ENCODE data around the gene PHYKPL. TPM values are rescaled to one million over a fixed set of nuclear protein-coding genes. Genes with fewer than 3 reads are reported as not detected.

Gene PHYKPL
- total and polyA plus RNA-seq, 2 donors (not counting 3 experiments of a cell fraction or from before 2014, with no cell fraction given) = 71.7 to 81.7 TPM

DNA sequence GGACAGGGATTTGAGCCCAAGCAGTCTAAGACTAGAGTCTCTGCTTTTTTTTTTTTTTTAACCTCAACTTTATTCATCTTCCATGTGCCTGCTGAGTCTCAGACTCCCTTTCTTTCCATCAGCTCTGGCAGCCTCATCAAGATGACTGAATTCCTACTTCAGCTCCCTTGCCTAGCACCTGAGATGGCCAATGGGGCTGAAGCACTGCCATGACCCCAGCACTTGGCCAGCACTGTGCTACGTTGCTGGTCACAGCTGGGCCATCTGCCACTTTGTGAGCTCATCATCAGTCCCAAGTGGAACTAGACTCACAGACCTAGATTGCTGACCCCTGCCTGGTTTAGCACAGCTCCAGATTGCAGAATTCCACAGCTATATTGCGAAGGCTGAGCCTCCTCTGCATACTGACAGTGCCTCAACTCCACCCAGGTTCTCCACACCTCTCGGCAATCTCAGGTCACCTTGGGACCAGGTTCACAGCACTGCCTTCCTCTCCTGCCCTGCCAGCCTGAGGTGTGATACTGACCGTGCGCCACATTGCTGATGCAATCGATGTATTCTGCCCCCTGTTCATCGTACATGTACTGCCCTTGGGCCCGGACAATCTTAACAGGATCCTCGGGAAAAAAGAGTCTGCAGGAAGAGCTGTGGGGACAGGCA is 1.6 kb downstream of the PHYKPL start:
- Histone ChIP-seq H3K79me2 (ENCODE audit: control insufficient read depth, insufficient read depth, low read length) (peaks cover 33% of the 10 kb centered on the region), H3K4me3 (replicated peaks in 1 of 3; ENCODE audit: insufficient read depth in 1 of 3, low read depth in 1 of 3, low read length in 3 of 3) (peak overlapping the region; percentile 49 to 90 (median 65)), H3K36me3 (ENCODE audit: control insufficient read depth in 2 of 2, extremely low read depth in 1 of 2, insufficient read depth in 2 of 2, low read length in 2 of 2) (peaks cover 8 to 11% of the 10 kb centered on the region in 2 experiments), H3K27me3 (ENCODE audit: control insufficient read depth in 2 of 2, insufficient read depth in 2 of 2, low read length in 2 of 2) (no peaks in the 10 kb centered on the region), H3K9ac (replicated peaks; ENCODE audit: extremely low read depth, insufficient read depth, low read length) (peak overlapping the region; percentile 82), H3K4me1 (ENCODE audit: control insufficient read depth, extremely low read depth, insufficient read depth, low read length) (peaks cover 16% of the 10 kb centered on the region), H3K4me2 (ENCODE audit: insufficient read depth, low read length) (peak overlapping the region; percentile 79), H3K9me1 (replicated peaks; ENCODE audit: control insufficient read depth, extremely low read depth, insufficient read depth, low read length) (no peaks in the 10 kb centered on the region), H4K20me1 (replicated peaks; ENCODE audit: control insufficient read depth, extremely low read depth, insufficient read depth, low read length) (no peaks in the 10 kb centered on the region), H2AFZ (ENCODE audit: low read depth, low read length) (no peak overlapping the region), H3K27ac (ENCODE audit: insufficient read depth, low read depth, low read length) (no peak overlapping the region), H3K9me3 (replicated peaks; ENCODE audit: control insufficient read depth, insufficient read depth, low read length) (no peaks in the 10 kb centered on the region)
- TSS peak; percentile 9 for BruUV-seq (replicated peaks)
- POLR2A ChIA-PET = interaction anchor here (1.1 kb wide), 1 partner anchor 27 kb away, joined by 3 read pairs; no protein-coding TSS in a partner anchor
- FAIRE-seq = peak; percentile 28
- dilution Hi-C loops (cut with MboI; ENCODE audit: extremely low pct_ligation_motif_present, low sequenced_read_pairs) (no loop called here), intact Hi-C loops (cut with micrococcal nuclease) (no loop called here)
- CTCF ChIA-PET = interaction anchor here (1.0 to 1.2 kb wide), 3 partner anchors 10 to 360 kb away, joined by 3 to 8 read pairs (median 3); no protein-coding TSS in a partner anchor
- TF ChIP-seq, protein P1, sequence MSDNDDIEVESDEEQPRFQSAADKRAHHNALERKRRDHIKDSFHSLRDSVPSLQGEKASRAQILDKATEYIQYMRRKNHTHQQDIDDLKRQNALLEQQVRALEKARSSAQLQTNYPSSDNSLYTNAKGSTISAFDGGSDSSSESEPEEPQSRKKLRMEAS (IDR thresholded peaks at IDR 0.05; ENCODE audit: insufficient read depth, insufficient read length) = no peak
- no peak for TF ChIP-seq JUN (IDR thresholded peaks at IDR 0.05; ENCODE audit: borderline replicate concordance, insufficient read depth, insufficient read length, low read depth)
- TF ChIP-seq GATA2 (IDR thresholded peaks at IDR 0.05; ENCODE audit: insufficient read depth, insufficient read length, low read depth, low read length) = no peak
- no peak for TF ChIP-seq EZH2 (IDR thresholded peaks at IDR 0.05; ENCODE audit: borderline replicate concordance, low read depth, low read length, severe bottlenecking)
- TF ChIP-seq, protein P2, sequence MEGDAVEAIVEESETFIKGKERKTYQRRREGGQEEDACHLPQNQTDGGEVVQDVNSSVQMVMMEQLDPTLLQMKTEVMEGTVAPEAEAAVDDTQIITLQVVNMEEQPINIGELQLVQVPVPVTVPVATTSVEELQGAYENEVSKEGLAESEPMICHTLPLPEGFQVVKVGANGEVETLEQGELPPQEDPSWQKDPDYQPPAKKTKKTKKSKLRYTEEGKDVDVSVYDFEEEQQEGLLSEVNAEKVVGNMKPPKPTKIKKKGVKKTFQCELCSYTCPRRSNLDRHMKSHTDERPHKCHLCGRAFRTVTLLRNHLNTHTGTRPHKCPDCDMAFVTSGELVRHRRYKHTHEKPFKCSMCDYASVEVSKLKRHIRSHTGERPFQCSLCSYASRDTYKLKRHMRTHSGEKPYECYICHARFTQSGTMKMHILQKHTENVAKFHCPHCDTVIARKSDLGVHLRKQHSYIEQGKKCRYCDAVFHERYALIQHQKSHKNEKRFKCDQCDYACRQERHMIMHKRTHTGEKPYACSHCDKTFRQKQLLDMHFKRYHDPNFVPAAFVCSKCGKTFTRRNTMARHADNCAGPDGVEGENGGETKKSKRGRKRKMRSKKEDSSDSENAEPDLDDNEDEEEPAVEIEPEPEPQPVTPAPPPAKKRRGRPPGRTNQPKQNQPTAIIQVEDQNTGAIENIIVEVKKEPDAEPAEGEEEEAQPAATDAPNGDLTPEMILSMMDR (IDR thresholded peaks at IDR 0.05; ENCODE audit: extremely low read depth in 1 of 2, insufficient read depth in 1 of 2, low read depth in 1 of 2, low read length in 2 of 2) = no peak
- TF ChIP-seq POLR2AphosphoS5 (IDR thresholded peaks at IDR 0.05; ENCODE audit: insufficient read depth, low read depth, low read length) = no peak
- TF ChIP-seq FOS (IDR thresholded peaks at IDR 0.05; ENCODE audit: borderline replicate concordance, insufficient read depth, low read length) = no peak
- TF ChIP-seq POLR2A (IDR thresholded peaks at IDR 0.05; ENCODE audit: low read depth, low read length) = no peak
- no peak for TF ChIP-seq MYC (IDR thresholded peaks at IDR 0.05; ENCODE audit: low read depth, low read length)
- DNase-seq (ENCODE audit: low read depth, low spot score) = no peak
